Left ventricle myocardium inferior (tissue), 1 donor: Measurements from ENCODE around the gene SLC52A1. TPM values are rescaled to one million over a fixed set of nuclear protein-coding genes. Genes with fewer than 3 reads are reported as not detected.
"Not testable (repeated sequence)": the region's sequence is repeated elsewhere in the genome, so short reads cannot be mapped to it uniquely, and the experiment has no call there.

Experiments
- DNase-seq: peaks from one replicate; pipeline ENCODE4 v3.0.0-alpha.2; 2020
- H3K27ac ChIP-seq: fragments of 200-600 bp; replicated peaks from 2 replicates; pipeline ENCODE4 v1.8.0; 2021
- H3K27me3 ChIP-seq: fragments of 200-600 bp; 2 replicates; pipeline ENCODE4 v1.8.0; 2021; ENCODE audit warnings: low read depth
- H3K36me3 ChIP-seq: fragments of 200-600 bp; 2 replicates; pipeline ENCODE4 v1.8.0; 2021
- H3K4me1 ChIP-seq: fragments of 200-600 bp; 2 replicates; pipeline ENCODE4 v1.8.0; 2021
- H3K4me3 ChIP-seq: fragments of 200-600 bp; 2 replicates; pipeline ENCODE4 v1.8.0; 2021; ENCODE audit warnings: mild to moderate bottlenecking, moderate library complexity
- H3K9me3 ChIP-seq: fragments of 200-600 bp; replicated peaks from 2 replicates; pipeline ENCODE4 v1.8.0; 2021
- CTCF ChIP-seq: fragments of 200-600 bp; IDR thresholded peaks from 2 replicates; pipeline ENCODE4 v1.8.0; 2021; ENCODE audit warnings: antibody characterized with exemption, mild to moderate bottlenecking, borderline replicate concordance
- intact Hi-C: fragments of 100-400 bp; cut with micrococcal nuclease; formaldehyde crosslinking; loops from one replicate; pipeline ENCODE4 v1.11.0; 2022
- total RNA-seq: library from RNA; stranded (reverse); fragmentation: NEBNext Ultra II Directional; extraction: Animal tissue kit (Norgen Biotek cat#: 25700); gene quantifications from one replicate; pipeline ENCODE4 v1.2.1, GENCODE V29; 2021
- donor health status: DM: no; HTN: yes; CAD: no; lungs with severe emphysema.

SLC52A1 gene
- total RNA-seq, 1 donor from 2014 or later, result not detected

GRCh38 chr17:5031365-5032082 is 3.7 kb downstream of the SLC52A1 start:
- H3K27ac ChIP-seq, result peak overlapping the region; percentile 46
- H3K27me3 ChIP-seq, result peaks cover 18% of the 10 kb centered on the region
- peak; percentile 80 for DNase-seq
- H3K4me1 ChIP-seq, result peaks cover 14% of the 10 kb centered on the region
- TF ChIP-seq CTCF, result peak; percentile 81
- no peaks in the 10 kb centered on the region for H3K36me3 ChIP-seq
- peak overlapping the region; percentile 67 for H3K4me3 ChIP-seq
- no peaks in the 10 kb centered on the region for H3K9me3 ChIP-seq
- intact Hi-C loops, result no loop called here

- H3K4me3 ChIP-seq, DNase-seq, H3K27ac ChIP-seq, H3K36me3 ChIP-seq, intact Hi-C loops, H3K9me3 ChIP-seq, H3K27me3 ChIP-seq: not testable (repeated sequence)
- H3K4me1 ChIP-seq, result peaks cover 12% of the 10 kb centered on the region
These were observed 5.1 kb downstream of the SLC52A1 start for GRCh38 chr17:5030168-5030567.

- intact Hi-C loops, result no loop called here
- H3K4me3 ChIP-seq, result no peak overlapping the region
- no peaks in the 10 kb centered on the region for H3K27me3 ChIP-seq
- H3K36me3 ChIP-seq, result peaks cover 16% of the 10 kb centered on the region
- no peaks in the 10 kb centered on the region for H3K9me3 ChIP-seq
- TF ChIP-seq CTCF, result no peak
- no peak overlapping the region for H3K27ac ChIP-seq
- DNase-seq, result no peak
- H3K4me1 ChIP-seq, result peaks cover 17% of the 10 kb centered on the region
These were observed 7.3 kb downstream of the SLC52A1 start for GRCh38 chr17:5027916-5028315.

GRCh38 chr17:5027299-5027698 is 7.9 kb downstream of the SLC52A1 start:
- H3K36me3 ChIP-seq, result peaks cover 22% of the 10 kb centered on the region
- TF ChIP-seq CTCF, result no peak
- H3K4me1 ChIP-seq, result peaks cover 17% of the 10 kb centered on the region
- intact Hi-C loops, result no loop called here
- H3K27me3 ChIP-seq, result no peaks in the 10 kb centered on the region
- DNase-seq, result no peak
- H3K4me3 ChIP-seq, result no peak overlapping the region
- H3K27ac ChIP-seq, result no peak overlapping the region
- H3K9me3 ChIP-seq, result no peaks in the 10 kb centered on the region

GRCh38 chr17:5024604-5025003 is 10.6 kb downstream of the SLC52A1 start:
- intact Hi-C loops, result no loop called here
- Histone ChIP-seq H3K4me3 (no peak overlapping the region), H3K9me3 (no peaks in the 10 kb centered on the region), H3K36me3 (peaks cover 49% of the 10 kb centered on the region), H3K27me3 (no peaks in the 10 kb centered on the region), H3K4me1 (peaks cover 10% of the 10 kb centered on the region), H3K27ac (no peak overlapping the region)
- DNase-seq, result no peak
- TF ChIP-seq CTCF, result no peak

- Histone ChIP-seq H3K27me3 (no peaks in the 10 kb centered on the region), H3K36me3 (peaks cover 58% of the 10 kb centered on the region), H3K4me1 (peaks cover 9% of the 10 kb centered on the region), H3K27ac (no peak overlapping the region), H3K9me3 (no peaks in the 10 kb centered on the region), H3K4me3 (no peak overlapping the region)
- no peak for DNase-seq
- TF ChIP-seq CTCF, result no peak
- intact Hi-C loops, result no loop called here
These were observed 11.6 kb downstream of the SLC52A1 start for GRCh38 chr17:5023588-5024147.
